Fibroblast of lung (primary cell): ENCODE results near the gene BAD. TPM values are rescaled to one million over a fixed set of nuclear protein-coding genes. Genes with fewer than 3 reads are reported as not detected.

Experiments
- DNase-seq, 2 donors: peaks; one replicate each; pipeline versions ENCODE4 v3.0.0 to v3.0.0-alpha.2; 2010; ENCODE audit warnings: low read depth in 2 of 2
- H2AFZ ChIP-seq: 2 replicates; pipeline ENCODE4 v1.5.1; 2012; ENCODE audit warnings: low read length, control low read depth, inconsistent platforms
- H3K27ac ChIP-seq: 2 replicates; pipeline ENCODE4 v1.5.1; 2011; ENCODE audit warnings: low read length, control low read depth; ENCODE audit not compliant: insufficient read depth
- H3K27me3 ChIP-seq: 2 replicates; pipeline ENCODE4 v1.5.1; 2011; ENCODE audit warnings: mild to moderate bottlenecking, low read length; ENCODE audit not compliant: control insufficient read depth, insufficient read depth
- H3K36me3 ChIP-seq: 2 replicates; pipeline ENCODE4 v1.5.1; 2011; ENCODE audit warnings: low read length; ENCODE audit not compliant: control insufficient read depth, insufficient read depth
- H3K4me1 ChIP-seq: 2 replicates; pipeline ENCODE4 v1.5.1; 2011; ENCODE audit warnings: low read length; ENCODE audit not compliant: control insufficient read depth, insufficient read depth; ENCODE audit errors: extremely low read depth
- H3K4me2 ChIP-seq: 2 replicates; pipeline ENCODE4 v1.5.1; 2011; ENCODE audit warnings: low read length, control low read depth; ENCODE audit not compliant: insufficient read depth; ENCODE audit errors: extremely low read depth
- H3K4me3 ChIP-seq, 4 experiments: fragments of 200-600 bp in 1 of 4; sonication (generic) in 1 of 4; replicated peaks in 1 of 4; 2 replicates each; pipeline ENCODE4 v1.5.1; 2011 to 2016; ENCODE audit warnings: low read length in 4 of 4, low read depth in 3 of 4, mild to moderate bottlenecking in 3 of 4, control low read depth in 2 of 4, inconsistent platforms in 1 of 4, mixed read lengths in 1 of 4; ENCODE audit not compliant: insufficient read depth in 1 of 4; ENCODE audit errors: control extremely low read depth in 1 of 4
- H3K79me2 ChIP-seq: 2 replicates; pipeline ENCODE4 v1.5.1; 2012; ENCODE audit warnings: mild to moderate bottlenecking, low read length, inconsistent platforms; ENCODE audit not compliant: control insufficient read depth, insufficient read depth
- H3K9ac ChIP-seq: 2 replicates; pipeline ENCODE4 v1.5.1; 2011; ENCODE audit warnings: mild to moderate bottlenecking, low read length, control low read depth; ENCODE audit not compliant: insufficient read depth
- H3K9me3 ChIP-seq: 2 replicates; pipeline ENCODE4 v1.5.1; 2012; ENCODE audit warnings: low read depth, low read length; ENCODE audit not compliant: control insufficient read depth, insufficient read depth
- H4K20me1 ChIP-seq: 2 replicates; pipeline ENCODE4 v1.5.1; 2011; ENCODE audit warnings: low read length; ENCODE audit not compliant: control insufficient read depth, insufficient read depth; ENCODE audit errors: extremely low read depth
- EZH2 ChIP-seq: IDR thresholded peaks from 2 replicates; pipeline ENCODE4 v1.5.1; 2012; ENCODE audit warnings: low read length, control low read depth, mild to moderate bottlenecking; ENCODE audit errors: missing control alignments
- polyA plus RNA-seq, 2 donors: library from polyadenylated mRNA; depleted of rRNA in 1 of 2; stranded (reverse) in 1 of 2; unstranded in 1 of 2; fragments of >200 nt; gene quantifications; 2 replicates each; pipeline ENCODE4 v1.2.1, GENCODE V29; 2011 to 2012; ENCODE audit warnings: missing spikeins in 1 of 2
- total RNA-seq: library from RNA; depleted of rRNA; stranded (reverse); fragments of >200 nt; gene quantifications from 2 replicates; pipeline ENCODE4 v1.2.1, GENCODE V29; 2014
- TF ChIP-seq, protein P1 (sequence below), 2 donors: IDR thresholded peaks in 1 of 2; conservative IDR thresholded peaks in 1 of 2; 1 replicate in 1 of 2; 2 replicates in 1 of 2; pipeline ENCODE4 v1.5.1; 2011 to 2012; ENCODE audit warnings: low read length in 2 of 2, control low read depth in 1 of 2, inconsistent platforms in 1 of 2, low read depth in 1 of 2, mild to moderate bottlenecking in 1 of 2

The BAD gene
- total and polyA plus RNA-seq, 2 donors (not counting 1 experiment from before 2014, with no cell fraction given) = 31.6 to 79.9 TPM

DNA sequence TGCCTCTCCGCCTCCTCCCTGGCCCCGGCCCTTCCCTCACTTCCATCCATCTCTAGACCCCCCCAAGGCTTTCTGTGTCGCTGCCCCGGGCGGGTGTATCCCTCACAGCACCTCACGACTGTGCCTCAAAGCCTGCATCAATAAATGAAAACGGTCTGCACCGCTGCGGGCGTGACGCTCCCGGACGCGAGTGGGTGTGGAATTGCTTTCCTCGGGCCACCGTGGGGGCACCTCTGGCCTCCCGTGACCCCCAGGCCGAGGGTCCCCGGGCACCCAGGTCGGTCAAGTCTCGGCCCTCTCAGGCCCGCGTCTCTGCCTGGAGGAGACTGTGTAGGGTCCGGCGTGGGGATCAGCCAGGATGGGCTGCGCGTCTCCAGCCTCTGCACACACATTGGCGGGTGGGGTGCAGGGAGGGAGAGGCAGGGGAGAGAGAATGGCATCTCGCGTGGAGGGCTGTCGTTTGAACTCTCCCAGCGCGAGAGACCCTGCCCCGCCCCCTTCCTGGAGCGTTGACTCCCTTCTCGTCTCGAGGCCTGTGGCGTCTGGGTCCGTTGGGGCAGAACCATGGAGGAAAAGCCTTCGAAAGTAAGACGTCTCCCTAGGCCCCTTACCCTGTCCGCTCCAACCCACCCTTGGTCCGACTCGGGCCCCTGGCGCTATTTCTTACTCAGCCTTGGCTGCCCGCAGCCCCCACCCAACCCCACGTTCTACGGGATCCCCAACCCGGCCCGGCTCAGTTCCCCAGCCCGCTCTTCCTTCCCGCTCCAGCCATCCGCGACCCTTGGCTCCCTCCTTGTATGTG is 15.6 kb upstream of the BAD start, which contains the start of gene CATSPERZ:
Gene CATSPERZ, plus strand, starts transcription at position 512 of the 802 bp plus-strand sequence. Its CDS starts 53 bp downstream, at position 565.
- Histone ChIP-seq H3K4me3 (peak within 1 kb of the TSS in 3 of 4 experiments; percentile 12 to 47 (median 27)), H3K9me3 (no peaks in the 10 kb centered on the region), H3K27ac (no peak within 1 kb of the TSS), H3K4me2 (peak within 1 kb of the TSS; percentile 73), H4K20me1 (no peaks in the 10 kb centered on the region), H2AFZ (peak within 1 kb of the TSS; percentile 30), H3K36me3 (no peaks in the 10 kb centered on the region), H3K9ac (peak within 1 kb of the TSS; percentile 28), H3K4me1 (peaks cover 7% of the 10 kb centered on the region), H3K27me3 (peaks cover 44% of the 10 kb centered on the region), H3K79me2 (no peaks in the 10 kb centered on the region)
- DNase-seq = no peak
- TF ChIP-seq EZH2 = peak; percentile 91
- TF ChIP-seq, protein P1, sequence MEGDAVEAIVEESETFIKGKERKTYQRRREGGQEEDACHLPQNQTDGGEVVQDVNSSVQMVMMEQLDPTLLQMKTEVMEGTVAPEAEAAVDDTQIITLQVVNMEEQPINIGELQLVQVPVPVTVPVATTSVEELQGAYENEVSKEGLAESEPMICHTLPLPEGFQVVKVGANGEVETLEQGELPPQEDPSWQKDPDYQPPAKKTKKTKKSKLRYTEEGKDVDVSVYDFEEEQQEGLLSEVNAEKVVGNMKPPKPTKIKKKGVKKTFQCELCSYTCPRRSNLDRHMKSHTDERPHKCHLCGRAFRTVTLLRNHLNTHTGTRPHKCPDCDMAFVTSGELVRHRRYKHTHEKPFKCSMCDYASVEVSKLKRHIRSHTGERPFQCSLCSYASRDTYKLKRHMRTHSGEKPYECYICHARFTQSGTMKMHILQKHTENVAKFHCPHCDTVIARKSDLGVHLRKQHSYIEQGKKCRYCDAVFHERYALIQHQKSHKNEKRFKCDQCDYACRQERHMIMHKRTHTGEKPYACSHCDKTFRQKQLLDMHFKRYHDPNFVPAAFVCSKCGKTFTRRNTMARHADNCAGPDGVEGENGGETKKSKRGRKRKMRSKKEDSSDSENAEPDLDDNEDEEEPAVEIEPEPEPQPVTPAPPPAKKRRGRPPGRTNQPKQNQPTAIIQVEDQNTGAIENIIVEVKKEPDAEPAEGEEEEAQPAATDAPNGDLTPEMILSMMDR (conservative IDR thresholded peaks at IDR 0.05 in 1 of 2, IDR thresholded peaks at IDR 0.05 in 1 of 2; ENCODE audit: low read depth in 1 of 2, low read length in 2 of 2) = peak in 1 of 2 donors; percentile 1

DNA sequence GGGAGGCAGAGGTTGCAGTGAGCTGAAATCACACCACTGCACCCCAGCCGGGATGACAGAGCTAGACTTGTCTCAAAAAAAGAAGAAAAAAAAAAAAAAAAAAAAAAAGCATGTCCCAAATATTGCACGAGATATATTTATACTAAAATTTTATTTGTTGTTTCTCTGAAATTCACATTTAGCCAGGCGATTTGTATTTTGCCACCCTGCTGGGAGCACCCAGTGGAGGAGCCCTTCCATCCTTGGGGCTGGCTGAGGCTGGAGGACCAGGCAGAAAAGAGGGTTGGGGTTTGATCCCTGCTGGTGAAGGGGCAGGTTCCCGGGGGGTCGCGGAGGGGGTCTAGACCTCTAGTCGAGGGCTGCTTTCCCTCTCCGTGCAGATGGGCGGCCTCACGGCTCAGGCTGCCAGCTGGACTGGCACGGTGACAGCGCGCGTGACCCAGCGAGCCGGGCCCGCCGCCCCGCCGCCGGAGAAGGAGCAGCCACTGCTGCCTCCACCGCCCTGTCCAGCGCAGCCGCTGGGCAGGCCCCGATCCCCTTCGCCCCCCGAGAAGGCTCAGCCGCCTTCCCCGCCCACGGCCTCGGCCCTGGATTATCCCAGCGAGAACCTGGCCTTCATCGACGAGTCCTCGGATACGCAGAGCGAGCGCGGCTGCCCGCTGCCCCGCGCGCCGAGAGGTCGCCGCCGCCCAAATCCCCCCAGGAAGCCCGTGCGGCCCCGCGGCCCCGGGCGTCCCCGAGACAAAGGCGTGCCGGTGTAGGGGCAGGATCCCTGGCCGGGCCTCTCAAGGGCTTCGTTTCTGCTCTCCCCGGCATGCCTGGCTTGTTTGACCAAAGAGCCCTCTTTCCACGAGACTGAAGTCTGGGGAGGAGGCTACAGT is 14.7 kb upstream of the BAD start:
- H4K20me1 ChIP-seq = no peaks in the 10 kb centered on the region
- H3K27ac ChIP-seq = no peak overlapping the region
- H3K4me1 ChIP-seq = peaks cover 6% of the 10 kb centered on the region
- H3K79me2 ChIP-seq = no peaks in the 10 kb centered on the region
- peak overlapping the region in 2 of 4 experiments; percentile 12 to 34 for H3K4me3 ChIP-seq
- peak overlapping the region; percentile 73 for H3K4me2 ChIP-seq
- DNase-seq = peak in 1 of 2 donors; percentile 28
- TF ChIP-seq EZH2 = no peak
- TF ChIP-seq, protein P1 (conservative IDR thresholded peaks at IDR 0.05 in 1 of 2, IDR thresholded peaks at IDR 0.05 in 1 of 2; ENCODE audit: low read depth in 1 of 2, low read length in 2 of 2) = no peak
- peak overlapping the region; percentile 28 for H3K9ac ChIP-seq
- peak overlapping the region; percentile 30 for H2AFZ ChIP-seq
- H3K9me3 ChIP-seq = no peaks in the 10 kb centered on the region
- H3K27me3 ChIP-seq = peaks cover 46% of the 10 kb centered on the region
- no peaks in the 10 kb centered on the region for H3K36me3 ChIP-seq
